GM12878 (cell line): ENCODE measurements around the gene TAS2R30. TPM values are rescaled to one million over a fixed set of nuclear protein-coding genes. Genes with fewer than 3 reads are reported as not detected.

Experiments used
- CHD1 ChIP-seq: IDR thresholded peaks from 2 replicates; pipeline ENCODE4 v1.6.1; 2012; ENCODE audit warnings: low read depth, low read length, improper control_type of control experiment
- FOXM1 ChIP-seq: IDR thresholded peaks from 2 replicates; pipeline ENCODE4 v1.6.1; 2012; ENCODE audit warnings: low read depth, mild to moderate bottlenecking, inconsistent platforms, low read length, moderate library complexity
- GATAD2B ChIP-seq: fragments of 450-650 bp; conservative IDR thresholded peaks from 2 replicates; pipeline ENCODE4 v1.6.1; 2017; ENCODE audit warnings: low read depth, mild to moderate bottlenecking, moderate library complexity
- MEF2A ChIP-seq: IDR thresholded peaks from 2 replicates; pipeline ENCODE4 v1.6.1; 2011; ENCODE audit warnings: low read depth, mild to moderate bottlenecking, low read length, moderate library complexity; ENCODE audit not compliant: insufficient read depth
- MEF2B ChIP-seq: fragments of 450-650 bp; IDR thresholded peaks from 2 replicates; pipeline ENCODE4 v1.6.1; 2018; ENCODE audit warnings: mild to moderate bottlenecking, moderate library complexity; ENCODE audit not compliant: partially characterized antibody, poor library complexity, severe bottlenecking
- NRF1 ChIP-seq: conservative IDR thresholded peaks from 2 replicates; pipeline ENCODE4 v1.6.1; 2011; ENCODE audit warnings: mild to moderate bottlenecking, low read depth, low read length, improper control_type of control experiment
- PAX8 ChIP-seq: fragments of 450-650 bp; IDR thresholded peaks from 2 replicates; pipeline ENCODE4 v1.6.1; 2017; ENCODE audit warnings: mild to moderate bottlenecking, moderate library complexity
- SMAD5 ChIP-seq: IDR thresholded peaks from 2 replicates; pipeline ENCODE4 v1.6.1; 2016; ENCODE audit warnings: antibody characterized with exemption, low read depth
- SPI1 ChIP-seq: IDR thresholded peaks from 2 replicates; pipeline ENCODE4 v1.6.1; 2011; ENCODE audit warnings: low read depth, mild to moderate bottlenecking, low read length, moderate library complexity, borderline replicate concordance; ENCODE audit not compliant: insufficient read depth
- TARDBP ChIP-seq: IDR thresholded peaks from 2 replicates; pipeline ENCODE4 v1.6.1; 2016; ENCODE audit warnings: borderline replicate concordance
- ZNF384 ChIP-seq: IDR thresholded peaks from 2 replicates; pipeline ENCODE4 v1.6.1; 2012; ENCODE audit warnings: low read depth, mild to moderate bottlenecking, low read length, improper control_type of control experiment, borderline replicate concordance
- polyA plus RNA-seq, 11 experiments: library from polyadenylated mRNA; depleted of rRNA in 4 of 11; unstranded in 6 of 11; stranded (reverse) in 5 of 11; fragments of >200 nt; fragmentation: Nextera tagmentation in 4 of 11; fragmentation: Illumina TruSeq in 1 of 11; extraction: Ambion mirVana in 4 of 11; extraction: Trizol in 1 of 11; gene quantifications; 1 replicate in 1 of 11; 2 replicates in 10 of 11; pipeline versions ENCODE4 v1.2.1 to v1.2.3, GENCODE V29; 2011 to 2016; ENCODE audit warnings: inconsistent platforms in 2 of 11, missing spikeins in 2 of 11, low read depth in 1 of 11
- total RNA-seq, 4 experiments: library from RNA; depleted of rRNA in 3 of 4; stranded (reverse); fragments of >200 nt in 3 of 4; fragmentation: Illumina TruSeq in 1 of 4; extraction: Trizol in 1 of 4; gene quantifications; 2 replicates each; pipeline versions ENCODE4 v1.2.1 to v1.2.3, GENCODE V29; 2013 to 2021
- TF ChIP-seq, protein P1 (sequence below): fragments of 450-650 bp; IDR thresholded peaks from 2 replicates; pipeline ENCODE4 v1.6.1; 2017; ENCODE audit warnings: mild to moderate bottlenecking, moderate library complexity
- TF ChIP-seq, protein P2 (sequence below): IDR thresholded peaks from 2 replicates; pipeline ENCODE4 v1.6.1; 2012; ENCODE audit warnings: low read length, inconsistent platforms
- TF ChIP-seq, protein P3 (sequence below): fragments of 450-650 bp; IDR thresholded peaks from 2 replicates; pipeline ENCODE4 v1.6.1; 2016; ENCODE audit warnings: mild to moderate bottlenecking, moderate library complexity, borderline replicate concordance
- TF ChIP-seq, protein P4 (sequence below): IDR thresholded peaks from 2 replicates; pipeline ENCODE4 v1.6.1; 2011; ENCODE audit warnings: borderline replicate concordance, low read depth, mild to moderate bottlenecking, moderate library complexity, mixed read lengths, low read length; ENCODE audit not compliant: insufficient read depth; ENCODE audit errors: extremely low read length
- TF ChIP-seq, protein P5 (sequence below): IDR thresholded peaks from 2 replicates; pipeline ENCODE4 v1.6.1; 2011; ENCODE audit warnings: low read depth, low read length, improper control_type of control experiment, borderline replicate concordance
- TF ChIP-seq, protein P6 (sequence below): IDR thresholded peaks from 2 replicates; pipeline ENCODE4 v1.6.1; 2012; ENCODE audit warnings: low read depth, low read length, improper control_type of control experiment

Gene TAS2R30
- total and polyA plus RNA-seq, 10 of the 15 experiments (the other 5 are each of a cell fraction or from before 2014, with no cell fraction given) = 0.09 to 5.9 (median 0.54) TPM; not detected in 3

DNA sequence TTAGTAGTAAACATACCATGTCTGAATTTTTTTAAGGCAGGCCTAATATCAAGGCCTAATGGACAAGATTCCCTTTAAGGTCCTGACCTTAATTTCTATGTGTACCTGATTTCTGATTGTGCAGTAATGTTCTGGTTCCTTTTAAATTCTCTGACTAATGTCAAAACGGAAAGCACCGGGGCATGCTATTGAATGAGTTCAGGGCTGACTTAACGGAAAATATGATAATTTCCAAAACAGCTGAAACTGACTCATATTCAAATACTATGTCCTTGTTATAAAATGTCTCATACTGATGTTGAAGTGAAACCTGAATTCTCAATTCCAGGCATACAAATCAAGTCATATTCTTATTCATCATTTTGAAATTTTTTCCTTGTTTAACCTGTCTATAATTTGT is 49.0 kb downstream of the TAS2R30 start (continued):
- TF ChIP-seq, protein P1, sequence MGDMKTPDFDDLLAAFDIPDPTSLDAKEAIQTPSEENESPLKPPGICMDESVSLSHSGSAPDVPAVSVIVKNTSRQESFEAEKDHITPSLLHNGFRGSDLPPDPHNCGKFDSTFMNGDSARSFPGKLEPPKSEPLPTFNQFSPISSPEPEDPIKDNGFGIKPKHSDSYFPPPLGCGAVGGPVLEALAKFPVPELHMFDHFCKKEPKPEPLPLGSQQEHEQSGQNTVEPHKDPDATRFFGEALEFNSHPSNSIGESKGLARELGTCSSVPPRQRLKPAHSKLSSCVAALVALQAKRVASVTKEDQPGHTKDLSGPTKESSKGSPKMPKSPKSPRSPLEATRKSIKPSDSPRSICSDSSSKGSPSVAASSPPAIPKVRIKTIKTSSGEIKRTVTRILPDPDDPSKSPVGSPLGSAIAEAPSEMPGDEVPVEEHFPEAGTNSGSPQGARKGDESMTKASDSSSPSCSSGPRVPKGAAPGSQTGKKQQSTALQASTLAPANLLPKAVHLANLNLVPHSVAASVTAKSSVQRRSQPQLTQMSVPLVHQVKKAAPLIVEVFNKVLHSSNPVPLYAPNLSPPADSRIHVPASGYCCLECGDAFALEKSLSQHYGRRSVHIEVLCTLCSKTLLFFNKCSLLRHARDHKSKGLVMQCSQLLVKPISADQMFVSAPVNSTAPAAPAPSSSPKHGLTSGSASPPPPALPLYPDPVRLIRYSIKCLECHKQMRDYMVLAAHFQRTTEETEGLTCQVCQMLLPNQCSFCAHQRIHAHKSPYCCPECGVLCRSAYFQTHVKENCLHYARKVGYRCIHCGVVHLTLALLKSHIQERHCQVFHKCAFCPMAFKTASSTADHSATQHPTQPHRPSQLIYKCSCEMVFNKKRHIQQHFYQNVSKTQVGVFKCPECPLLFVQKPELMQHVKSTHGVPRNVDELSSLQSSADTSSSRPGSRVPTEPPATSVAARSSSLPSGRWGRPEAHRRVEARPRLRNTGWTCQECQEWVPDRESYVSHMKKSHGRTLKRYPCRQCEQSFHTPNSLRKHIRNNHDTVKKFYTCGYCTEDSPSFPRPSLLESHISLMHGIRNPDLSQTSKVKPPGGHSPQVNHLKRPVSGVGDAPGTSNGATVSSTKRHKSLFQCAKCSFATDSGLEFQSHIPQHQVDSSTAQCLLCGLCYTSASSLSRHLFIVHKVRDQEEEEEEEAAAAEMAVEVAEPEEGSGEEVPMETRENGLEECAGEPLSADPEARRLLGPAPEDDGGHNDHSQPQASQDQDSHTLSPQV = no peak
- TF ChIP-seq SPI1 (no peak), TARDBP (no peak), MEF2B (no peak), NRF1 (no peak), ZNF384 (no peak), GATAD2B (no peak), CHD1 (no peak), MEF2A (no peak), FOXM1 (peak; percentile 62; the same call in 1 of the 2 replicates), PAX8 (no peak), SMAD5 (no peak)
- TF ChIP-seq, protein P2, sequence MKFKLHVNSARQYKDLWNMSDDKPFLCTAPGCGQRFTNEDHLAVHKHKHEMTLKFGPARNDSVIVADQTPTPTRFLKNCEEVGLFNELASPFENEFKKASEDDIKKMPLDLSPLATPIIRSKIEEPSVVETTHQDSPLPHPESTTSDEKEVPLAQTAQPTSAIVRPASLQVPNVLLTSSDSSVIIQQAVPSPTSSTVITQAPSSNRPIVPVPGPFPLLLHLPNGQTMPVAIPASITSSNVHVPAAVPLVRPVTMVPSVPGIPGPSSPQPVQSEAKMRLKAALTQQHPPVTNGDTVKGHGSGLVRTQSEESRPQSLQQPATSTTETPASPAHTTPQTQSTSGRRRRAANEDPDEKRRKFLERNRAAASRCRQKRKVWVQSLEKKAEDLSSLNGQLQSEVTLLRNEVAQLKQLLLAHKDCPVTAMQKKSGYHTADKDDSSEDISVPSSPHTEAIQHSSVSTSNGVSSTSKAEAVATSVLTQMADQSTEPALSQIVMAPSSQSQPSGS = peak; percentile 69
- TF ChIP-seq, protein P3, sequence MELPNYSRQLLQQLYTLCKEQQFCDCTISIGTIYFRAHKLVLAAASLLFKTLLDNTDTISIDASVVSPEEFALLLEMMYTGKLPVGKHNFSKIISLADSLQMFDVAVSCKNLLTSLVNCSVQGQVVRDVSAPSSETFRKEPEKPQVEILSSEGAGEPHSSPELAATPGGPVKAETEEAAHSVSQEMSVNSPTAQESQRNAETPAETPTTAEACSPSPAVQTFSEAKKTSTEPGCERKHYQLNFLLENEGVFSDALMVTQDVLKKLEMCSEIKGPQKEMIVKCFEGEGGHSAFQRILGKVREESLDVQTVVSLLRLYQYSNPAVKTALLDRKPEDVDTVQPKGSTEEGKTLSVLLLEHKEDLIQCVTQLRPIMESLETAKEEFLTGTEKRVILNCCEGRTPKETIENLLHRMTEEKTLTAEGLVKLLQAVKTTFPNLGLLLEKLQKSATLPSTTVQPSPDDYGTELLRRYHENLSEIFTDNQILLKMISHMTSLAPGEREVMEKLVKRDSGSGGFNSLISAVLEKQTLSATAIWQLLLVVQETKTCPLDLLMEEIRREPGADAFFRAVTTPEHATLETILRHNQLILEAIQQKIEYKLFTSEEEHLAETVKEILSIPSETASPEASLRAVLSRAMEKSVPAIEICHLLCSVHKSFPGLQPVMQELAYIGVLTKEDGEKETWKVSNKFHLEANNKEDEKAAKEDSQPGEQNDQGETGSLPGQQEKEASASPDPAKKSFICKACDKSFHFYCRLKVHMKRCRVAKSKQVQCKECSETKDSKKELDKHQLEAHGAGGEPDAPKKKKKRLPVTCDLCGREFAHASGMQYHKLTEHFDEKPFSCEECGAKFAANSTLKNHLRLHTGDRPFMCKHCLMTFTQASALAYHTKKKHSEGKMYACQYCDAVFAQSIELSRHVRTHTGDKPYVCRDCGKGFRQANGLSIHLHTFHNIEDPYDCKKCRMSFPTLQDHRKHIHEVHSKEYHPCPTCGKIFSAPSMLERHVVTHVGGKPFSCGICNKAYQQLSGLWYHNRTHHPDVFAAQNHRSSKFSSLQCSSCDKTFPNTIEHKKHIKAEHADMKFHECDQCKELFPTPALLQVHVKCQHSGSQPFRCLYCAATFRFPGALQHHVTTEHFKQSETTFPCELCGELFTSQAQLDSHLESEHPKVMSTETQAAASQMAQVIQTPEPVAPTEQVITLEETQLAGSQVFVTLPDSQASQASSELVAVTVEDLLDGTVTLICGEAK = no peak
- TF ChIP-seq, protein P4, sequence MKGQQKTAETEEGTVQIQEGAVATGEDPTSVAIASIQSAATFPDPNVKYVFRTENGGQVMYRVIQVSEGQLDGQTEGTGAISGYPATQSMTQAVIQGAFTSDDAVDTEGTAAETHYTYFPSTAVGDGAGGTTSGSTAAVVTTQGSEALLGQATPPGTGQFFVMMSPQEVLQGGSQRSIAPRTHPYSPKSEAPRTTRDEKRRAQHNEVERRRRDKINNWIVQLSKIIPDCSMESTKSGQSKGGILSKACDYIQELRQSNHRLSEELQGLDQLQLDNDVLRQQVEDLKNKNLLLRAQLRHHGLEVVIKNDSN = no peak
- TF ChIP-seq, protein P5, sequence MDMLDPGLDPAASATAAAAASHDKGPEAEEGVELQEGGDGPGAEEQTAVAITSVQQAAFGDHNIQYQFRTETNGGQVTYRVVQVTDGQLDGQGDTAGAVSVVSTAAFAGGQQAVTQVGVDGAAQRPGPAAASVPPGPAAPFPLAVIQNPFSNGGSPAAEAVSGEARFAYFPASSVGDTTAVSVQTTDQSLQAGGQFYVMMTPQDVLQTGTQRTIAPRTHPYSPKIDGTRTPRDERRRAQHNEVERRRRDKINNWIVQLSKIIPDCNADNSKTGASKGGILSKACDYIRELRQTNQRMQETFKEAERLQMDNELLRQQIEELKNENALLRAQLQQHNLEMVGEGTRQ = no peak
- TF ChIP-seq, protein P6, sequence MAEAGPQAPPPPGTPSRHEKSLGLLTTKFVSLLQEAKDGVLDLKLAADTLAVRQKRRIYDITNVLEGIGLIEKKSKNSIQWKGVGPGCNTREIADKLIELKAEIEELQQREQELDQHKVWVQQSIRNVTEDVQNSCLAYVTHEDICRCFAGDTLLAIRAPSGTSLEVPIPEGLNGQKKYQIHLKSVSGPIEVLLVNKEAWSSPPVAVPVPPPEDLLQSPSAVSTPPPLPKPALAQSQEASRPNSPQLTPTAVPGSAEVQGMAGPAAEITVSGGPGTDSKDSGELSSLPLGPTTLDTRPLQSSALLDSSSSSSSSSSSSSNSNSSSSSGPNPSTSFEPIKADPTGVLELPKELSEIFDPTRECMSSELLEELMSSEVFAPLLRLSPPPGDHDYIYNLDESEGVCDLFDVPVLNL = no peak
